ENCODE results near the gene RPS21.
A peak's percentile ranks its signal among the peaks of the same experiment; 100 is the strongest.

The RPS21 gene

GRCh38 chr20:62386383-62387218 lies at the start of gene RPS21:
RPS21 (plus strand) TSS chr20:62387103; CDS start chr20:62387339, 236 bp downstream.
- DNase-seq = peak; percentile 86
- in situ Hi-C loops (cut with HindIII; ENCODE audit: low pct_ligation_motif_present, low pct_unique_long_range_greater_than_20kb, low sequenced_read_pairs) = no loop called here

GRCh38 chr20:62337558-62338293 lies 49.2 kb upstream of the RPS21 start:
- no peak for DNase-seq
- in situ Hi-C loops (cut with HindIII; ENCODE audit: low pct_ligation_motif_present, low pct_unique_long_range_greater_than_20kb, low sequenced_read_pairs) = no loop called here

DNA sequence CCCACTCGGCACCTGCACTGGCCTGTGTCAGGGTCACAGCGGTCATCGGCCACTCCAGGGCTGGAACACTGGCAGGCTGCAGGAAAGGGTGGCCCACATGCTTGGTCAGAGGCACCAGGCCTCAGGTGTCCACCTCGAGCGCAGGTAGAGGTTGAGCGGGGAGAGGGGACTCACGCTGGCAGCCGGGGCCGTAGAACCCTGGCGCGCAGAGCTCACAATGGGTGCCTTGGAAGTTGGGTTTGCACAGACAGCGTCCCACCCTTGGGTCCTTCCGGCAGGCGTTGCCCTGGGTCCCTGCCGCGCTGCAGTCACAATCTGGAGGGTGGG lies 48.6 kb upstream of the RPS21 start:
- DNase-seq = no peak
- in situ Hi-C loops (cut with HindIII; ENCODE audit: low pct_ligation_motif_present, low pct_unique_long_range_greater_than_20kb, low sequenced_read_pairs) = no loop called here

DNA sequence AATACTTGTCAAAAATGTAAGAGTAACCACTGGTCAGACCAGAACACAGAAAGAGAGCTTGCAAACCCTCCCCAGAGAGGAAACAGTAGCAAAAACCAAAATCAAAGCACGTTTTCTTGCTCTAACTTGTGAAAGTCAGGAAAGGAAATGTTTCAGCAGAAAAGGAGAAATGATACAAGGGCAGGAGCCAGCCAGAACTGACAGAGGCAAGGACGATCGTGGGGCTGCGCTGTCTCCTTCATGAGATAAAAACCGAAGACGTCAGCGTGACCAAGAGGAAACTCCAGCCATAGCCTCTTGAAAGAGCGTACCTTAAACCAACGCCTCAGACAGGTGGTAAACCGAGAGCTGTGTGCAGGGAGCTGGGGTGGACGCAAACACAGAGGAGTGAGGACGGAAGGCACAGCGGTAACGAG lies 47.2 kb upstream of the RPS21 start:
- in situ Hi-C loops (cut with HindIII; ENCODE audit: low pct_ligation_motif_present, low pct_unique_long_range_greater_than_20kb, low sequenced_read_pairs) = no loop called here

GRCh38 chr20:62342910-62343309 lies 44.0 kb upstream of the RPS21 start:
- in situ Hi-C loops (cut with HindIII; ENCODE audit: low pct_ligation_motif_present, low pct_unique_long_range_greater_than_20kb, low sequenced_read_pairs) = no loop called here
- no peak for DNase-seq

More for the DNA sequence above, 47.2 kb upstream of the RPS21 start:
- DNase-seq = no peak

GRCh38 chr20:62344092-62344491 lies 42.8 kb upstream of the RPS21 start:
- in situ Hi-C loops (cut with HindIII; ENCODE audit: low pct_ligation_motif_present, low pct_unique_long_range_greater_than_20kb, low sequenced_read_pairs) = no loop called here
- DNase-seq = no peak

GRCh38 chr20:62344782-62345181 lies 42.1 kb upstream of the RPS21 start:
- in situ Hi-C loops (cut with HindIII; ENCODE audit: low pct_ligation_motif_present, low pct_unique_long_range_greater_than_20kb, low sequenced_read_pairs) = no loop called here
- no peak for DNase-seq

- DNase-seq = no peak
Observed at GRCh38 chr20:62345681-62346370, 41.1 kb upstream of the RPS21 start.

DNA sequence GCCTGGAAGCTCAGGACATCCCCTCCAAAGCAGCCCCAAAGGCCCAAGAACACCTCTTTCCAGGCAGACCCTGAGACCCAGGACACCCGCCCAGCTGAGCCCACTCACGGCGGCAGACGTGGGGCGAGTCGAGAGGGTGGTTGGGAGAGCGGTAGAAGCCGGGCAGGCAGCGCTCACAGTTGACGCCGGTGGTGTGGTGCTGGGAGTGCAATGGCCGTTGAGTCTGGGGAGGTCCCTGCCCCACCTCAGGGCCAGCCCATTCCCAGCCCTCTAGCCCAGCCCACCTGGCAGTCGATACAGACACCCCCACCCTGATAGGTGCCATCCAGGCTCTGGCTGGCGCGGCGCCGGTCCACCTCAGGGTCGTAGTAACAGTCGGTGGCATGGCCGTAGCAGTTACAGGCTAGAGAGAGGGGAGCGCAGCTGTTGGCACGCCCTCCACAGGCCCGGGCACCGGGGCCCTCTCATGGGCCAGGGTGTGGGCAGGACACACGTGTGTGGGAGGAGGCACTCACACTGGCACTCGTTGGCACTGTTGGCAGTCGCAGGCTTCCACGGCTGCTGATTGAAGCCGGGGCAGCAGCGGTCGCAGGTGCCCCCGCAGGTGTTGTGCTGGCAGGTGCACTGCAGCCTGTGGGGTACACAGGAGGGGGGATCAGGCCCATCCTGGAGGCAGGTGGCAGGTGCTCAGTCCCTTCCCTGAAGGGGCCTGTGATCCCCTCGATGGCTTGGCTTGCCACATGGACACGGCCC lies 40.3 kb upstream of the RPS21 start:
- no peak for DNase-seq
- in situ Hi-C loops (cut with HindIII; ENCODE audit: low pct_ligation_motif_present, low pct_unique_long_range_greater_than_20kb, low sequenced_read_pairs) = no loop called here

More at GRCh38 chr20:62345681-62346370, 41.1 kb upstream of the RPS21 start:
- in situ Hi-C loops (cut with HindIII; ENCODE audit: low pct_ligation_motif_present, low pct_unique_long_range_greater_than_20kb, low sequenced_read_pairs) = no loop called here

GRCh38 chr20:62347151-62347404 lies 39.8 kb upstream of the RPS21 start:
- in situ Hi-C loops (cut with HindIII; ENCODE audit: low pct_ligation_motif_present, low pct_unique_long_range_greater_than_20kb, low sequenced_read_pairs) = no loop called here
- DNase-seq = no peak

GRCh38 chr20:62347445-62347844 lies 39.5 kb upstream of the RPS21 start:
- in situ Hi-C loops (cut with HindIII; ENCODE audit: low pct_ligation_motif_present, low pct_unique_long_range_greater_than_20kb, low sequenced_read_pairs) = no loop called here
- DNase-seq = no peak

GRCh38 chr20:62348604-62349003 lies 38.3 kb upstream of the RPS21 start:
- DNase-seq = no peak
- in situ Hi-C loops (cut with HindIII; ENCODE audit: low pct_ligation_motif_present, low pct_unique_long_range_greater_than_20kb, low sequenced_read_pairs) = no loop called here

- no peak for DNase-seq
- in situ Hi-C loops (cut with HindIII; ENCODE audit: low pct_ligation_motif_present, low pct_unique_long_range_greater_than_20kb, low sequenced_read_pairs) = no loop called here
Observed at GRCh38 chr20:62349556-62350097, 37.3 kb upstream of the RPS21 start.

- peak; percentile 55 for DNase-seq
- in situ Hi-C loops (cut with HindIII; ENCODE audit: low pct_ligation_motif_present, low pct_unique_long_range_greater_than_20kb, low sequenced_read_pairs) = no loop called here
Observed at GRCh38 chr20:62350098-62350628, 36.7 kb upstream of the RPS21 start.

- no peak for DNase-seq
- in situ Hi-C loops (cut with HindIII; ENCODE audit: low pct_ligation_motif_present, low pct_unique_long_range_greater_than_20kb, low sequenced_read_pairs) = no loop called here
Observed at GRCh38 chr20:62350629-62351422, 36.1 kb upstream of the RPS21 start.

DNA sequence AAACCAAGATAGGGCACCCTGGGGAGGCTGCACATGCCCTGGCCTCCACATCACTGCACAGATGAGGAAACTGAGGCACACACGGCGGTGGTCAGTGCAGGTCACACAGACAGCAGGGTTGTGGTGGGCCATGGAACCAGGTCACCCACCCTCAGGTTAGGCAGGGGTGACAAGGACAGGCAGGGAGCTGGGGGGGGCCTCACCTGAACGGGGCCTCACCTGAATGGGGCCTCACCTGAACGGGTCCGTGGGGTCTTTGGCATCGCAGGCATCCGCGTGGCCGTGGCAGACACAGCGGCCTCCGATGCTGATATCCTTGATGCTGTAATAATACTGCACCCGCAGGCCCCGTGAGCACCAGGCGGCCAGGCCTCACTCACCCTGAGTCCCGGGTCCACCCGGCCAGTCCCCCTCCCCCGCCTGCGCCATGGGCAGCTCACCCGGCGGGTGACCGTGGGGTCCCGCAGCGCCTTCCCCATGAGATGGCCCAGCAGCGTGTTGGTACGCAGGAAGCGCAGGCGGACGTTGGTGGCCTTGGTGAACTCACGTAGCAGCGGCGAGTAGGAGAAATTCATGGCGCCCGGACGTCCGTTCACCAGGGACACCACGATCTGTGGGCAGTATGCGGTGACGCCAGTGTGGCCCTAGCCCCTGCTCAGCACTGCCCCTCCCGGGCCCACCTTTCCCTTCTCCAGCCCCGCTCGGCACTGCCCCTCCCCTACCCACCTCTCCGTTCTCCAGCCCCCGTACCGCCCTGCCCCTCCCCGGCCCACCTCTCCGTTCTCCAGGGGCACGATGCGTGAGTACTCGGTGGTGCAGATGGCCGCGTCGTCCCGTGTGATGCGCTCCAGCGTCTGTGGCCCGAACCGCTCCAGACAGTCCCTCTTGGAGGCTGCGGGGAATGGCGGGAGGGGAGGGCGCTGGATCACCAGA lies 35.2 kb upstream of the RPS21 start:
- in situ Hi-C loops (cut with HindIII; ENCODE audit: low pct_ligation_motif_present, low pct_unique_long_range_greater_than_20kb, low sequenced_read_pairs) = no loop called here
- no peak for DNase-seq

Measured in ACHN (cell line).